ENCODE measurements around the gene GCH1.
"Not testable (repeated sequence)": the region's sequence is repeated elsewhere in the genome, so short reads cannot be mapped to it uniquely, and the experiment has no call there.

Gene GCH1

GRCh38 chr14:54922598-54922997 lies 20.0 kb upstream of the GCH1 start:
- Histone ChIP-seq H3K9me3 (ENCODE audit: insufficient read depth, low read length) (no peaks in the 10 kb centered on the region), H3K4me3 (ENCODE audit: insufficient read length, low read depth) (no peak overlapping the region), H3K4me1 (ENCODE audit: insufficient read depth, insufficient read length) (no peaks in the 10 kb centered on the region), H3K36me3 (ENCODE audit: insufficient read depth, insufficient read length, low read length) (no peaks in the 10 kb centered on the region), H3K27me3 (ENCODE audit: insufficient read depth, insufficient read length) (no peaks in the 10 kb centered on the region), H3K9ac (ENCODE audit: insufficient read length, low read depth) (no peak overlapping the region)
- no peak for DNase-seq (ENCODE audit: low read depth, low spot score)
- TF ChIP-seq SUZ12 (IDR thresholded peaks at IDR 0.05; ENCODE audit: extremely low read depth, insufficient read depth, insufficient read length) (no peak), ZNF274 (IDR thresholded peaks at IDR 0.05; ENCODE audit: low read depth, low read length) (no peak), YY1 (IDR thresholded peaks at IDR 0.05; ENCODE audit: insufficient read depth, insufficient read length) (no peak)

- Histone ChIP-seq H3K4me3 (ENCODE audit: insufficient read length, low read depth) (no peak overlapping the region), H3K27me3 (ENCODE audit: insufficient read depth, insufficient read length) (no peaks in the 10 kb centered on the region), H3K4me1 (ENCODE audit: insufficient read depth, insufficient read length) (no peaks in the 10 kb centered on the region), H3K36me3 (ENCODE audit: insufficient read depth, insufficient read length, low read length) (no peaks in the 10 kb centered on the region), H3K9ac (ENCODE audit: insufficient read length, low read depth) (no peak overlapping the region), H3K9me3 (ENCODE audit: insufficient read depth, low read length) (no peaks in the 10 kb centered on the region)
- no peak for TF ChIP-seq YY1 (IDR thresholded peaks at IDR 0.05; ENCODE audit: insufficient read depth, insufficient read length)
- no peak for TF ChIP-seq SUZ12 (IDR thresholded peaks at IDR 0.05; ENCODE audit: extremely low read depth, insufficient read depth, insufficient read length)
- no peak for TF ChIP-seq ZNF274 (IDR thresholded peaks at IDR 0.05; ENCODE audit: low read depth, low read length)
- DNase-seq (ENCODE audit: low read depth, low spot score), result no peak
Measured at GRCh38 chr14:54920052-54920451, 17.4 kb upstream of the GCH1 start.

GRCh38 chr14:54919330-54919729 lies 16.7 kb upstream of the GCH1 start:
- no peak for TF ChIP-seq YY1 (IDR thresholded peaks at IDR 0.05; ENCODE audit: insufficient read depth, insufficient read length)
- TF ChIP-seq SUZ12 (IDR thresholded peaks at IDR 0.05; ENCODE audit: extremely low read depth, insufficient read depth, insufficient read length), result no peak
- no peak for TF ChIP-seq ZNF274 (IDR thresholded peaks at IDR 0.05; ENCODE audit: low read depth, low read length)

GRCh38 chr14:54918427-54918826 lies 15.8 kb upstream of the GCH1 start:
- DNase-seq (ENCODE audit: low read depth, low spot score), result no peak
- no peak overlapping the region for H3K4me3 ChIP-seq (ENCODE audit: insufficient read length, low read depth)
- TF ChIP-seq YY1 (IDR thresholded peaks at IDR 0.05; ENCODE audit: insufficient read depth, insufficient read length), result no peak
- TF ChIP-seq SUZ12 (IDR thresholded peaks at IDR 0.05; ENCODE audit: extremely low read depth, insufficient read depth, insufficient read length), result no peak
- TF ChIP-seq ZNF274 (IDR thresholded peaks at IDR 0.05; ENCODE audit: low read depth, low read length), result no peak

More at GRCh38 chr14:54919330-54919729, 16.7 kb upstream of the GCH1 start:
- Histone ChIP-seq H3K9me3 (ENCODE audit: insufficient read depth, low read length) (no peaks in the 10 kb centered on the region), H3K4me3 (ENCODE audit: insufficient read length, low read depth) (no peak overlapping the region), H3K9ac (ENCODE audit: insufficient read length, low read depth) (no peak overlapping the region), H3K27me3 (ENCODE audit: insufficient read depth, insufficient read length) (no peaks in the 10 kb centered on the region), H3K4me1 (ENCODE audit: insufficient read depth, insufficient read length) (no peaks in the 10 kb centered on the region), H3K36me3 (ENCODE audit: insufficient read depth, insufficient read length, low read length) (no peaks in the 10 kb centered on the region)
- DNase-seq (ENCODE audit: low read depth, low spot score), result no peak

GRCh38 chr14:54916101-54916500 lies 13.5 kb upstream of the GCH1 start:
- H3K9ac ChIP-seq (ENCODE audit: insufficient read length, low read depth), result no peak overlapping the region
- H3K9me3 ChIP-seq (ENCODE audit: insufficient read depth, low read length), result no peaks in the 10 kb centered on the region
- no peak for TF ChIP-seq ZNF274 (IDR thresholded peaks at IDR 0.05; ENCODE audit: low read depth, low read length)
- H3K4me3 ChIP-seq (ENCODE audit: insufficient read length, low read depth), result no peak overlapping the region
- no peaks in the 10 kb centered on the region for H3K36me3 ChIP-seq (ENCODE audit: insufficient read depth, insufficient read length, low read length)
- no peaks in the 10 kb centered on the region for H3K27me3 ChIP-seq (ENCODE audit: insufficient read depth, insufficient read length)
- H3K4me1 ChIP-seq (ENCODE audit: insufficient read depth, insufficient read length), result no peaks in the 10 kb centered on the region
- no peak for DNase-seq (ENCODE audit: low read depth, low spot score)

More at GRCh38 chr14:54918427-54918826, 15.8 kb upstream of the GCH1 start:
- no peaks in the 10 kb centered on the region for H3K36me3 ChIP-seq (ENCODE audit: insufficient read depth, insufficient read length, low read length)
- no peaks in the 10 kb centered on the region for H3K27me3 ChIP-seq (ENCODE audit: insufficient read depth, insufficient read length)
- H3K9me3 ChIP-seq (ENCODE audit: insufficient read depth, low read length), result no peaks in the 10 kb centered on the region
- no peak overlapping the region for H3K9ac ChIP-seq (ENCODE audit: insufficient read length, low read depth)
- no peaks in the 10 kb centered on the region for H3K4me1 ChIP-seq (ENCODE audit: insufficient read depth, insufficient read length)

GRCh38 chr14:54909817-54910558 lies 7.4 kb upstream of the GCH1 start:
- Histone ChIP-seq H3K27me3 (ENCODE audit: insufficient read depth, insufficient read length) (peaks cover 5% of the 10 kb centered on the region), H3K4me1 (ENCODE audit: insufficient read depth, insufficient read length) (no peaks in the 10 kb centered on the region), H3K9ac (ENCODE audit: insufficient read length, low read depth) (no peak overlapping the region), H3K4me3 (ENCODE audit: insufficient read length, low read depth) (no peak overlapping the region), H3K36me3 (ENCODE audit: insufficient read depth, insufficient read length, low read length) (no peaks in the 10 kb centered on the region), H3K9me3 (ENCODE audit: insufficient read depth, low read length) (no peaks in the 10 kb centered on the region)
- no peak for DNase-seq (ENCODE audit: low read depth, low spot score)
- TF ChIP-seq ZNF274 (IDR thresholded peaks at IDR 0.05; ENCODE audit: low read depth, low read length) (no peak), SUZ12 (IDR thresholded peaks at IDR 0.05; ENCODE audit: extremely low read depth, insufficient read depth, insufficient read length) (no peak), YY1 (IDR thresholded peaks at IDR 0.05; ENCODE audit: insufficient read depth, insufficient read length) (no peak)

- not testable (repeated sequence) for DNase-seq (ENCODE audit: low read depth, low spot score); H3K36me3 ChIP-seq (ENCODE audit: insufficient read depth, insufficient read length, low read length); H3K9ac ChIP-seq (ENCODE audit: insufficient read length, low read depth); H3K27me3 ChIP-seq (ENCODE audit: insufficient read depth, insufficient read length); H3K4me3 ChIP-seq (ENCODE audit: insufficient read length, low read depth); H3K9me3 ChIP-seq (ENCODE audit: insufficient read depth, low read length); H3K4me1 ChIP-seq (ENCODE audit: insufficient read depth, insufficient read length)
Measured at GRCh38 chr14:54908973-54909372, 6.3 kb upstream of the GCH1 start.

Measured in NT2/D1 (cell line).